ENCODE results near the gene PIK3R5. TPM values are rescaled to one million over a fixed set of nuclear protein-coding genes. Genes with fewer than 3 reads are reported as not detected.

PIK3R5 gene
- total RNA-seq, 1 experiment from 2014 or later, result not detected

DNA sequence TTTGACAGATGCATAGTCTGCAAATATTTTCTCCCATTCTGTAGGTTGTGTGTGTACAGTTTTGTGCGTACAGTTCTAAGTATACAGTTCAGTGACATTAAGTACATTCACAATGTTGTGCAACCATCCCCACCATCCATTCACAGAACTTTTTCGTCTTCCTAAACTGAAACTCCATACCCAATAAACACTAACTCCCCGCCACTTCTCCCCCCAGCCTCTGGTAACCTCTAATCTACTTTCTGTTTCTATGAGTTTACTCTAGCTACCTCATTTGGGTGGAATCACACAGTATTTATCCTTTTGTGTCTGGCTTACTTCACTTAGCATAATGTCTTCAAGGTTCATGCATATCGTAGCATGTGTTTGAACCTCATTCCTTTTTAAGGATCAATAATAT lies 14.3 kb downstream of the PIK3R5 start:
- ChIA-PET CTCF (no interaction called here), POLR2A (no interaction called here)
- Histone ChIP-seq H3K4me3 (ENCODE audit: low read depth, low read length) (no peak overlapping the region), H3K27me3 (replicated peaks; ENCODE audit: control insufficient read depth, insufficient read depth, low read length) (no peaks in the 10 kb centered on the region), H3K36me3 (ENCODE audit: control insufficient read depth, insufficient read depth, low read length) (no peaks in the 10 kb centered on the region), H3K4me1 (no peaks in the 10 kb centered on the region), H3K9me3 (no peaks in the 10 kb centered on the region)
- TF ChIP-seq, protein P1, sequence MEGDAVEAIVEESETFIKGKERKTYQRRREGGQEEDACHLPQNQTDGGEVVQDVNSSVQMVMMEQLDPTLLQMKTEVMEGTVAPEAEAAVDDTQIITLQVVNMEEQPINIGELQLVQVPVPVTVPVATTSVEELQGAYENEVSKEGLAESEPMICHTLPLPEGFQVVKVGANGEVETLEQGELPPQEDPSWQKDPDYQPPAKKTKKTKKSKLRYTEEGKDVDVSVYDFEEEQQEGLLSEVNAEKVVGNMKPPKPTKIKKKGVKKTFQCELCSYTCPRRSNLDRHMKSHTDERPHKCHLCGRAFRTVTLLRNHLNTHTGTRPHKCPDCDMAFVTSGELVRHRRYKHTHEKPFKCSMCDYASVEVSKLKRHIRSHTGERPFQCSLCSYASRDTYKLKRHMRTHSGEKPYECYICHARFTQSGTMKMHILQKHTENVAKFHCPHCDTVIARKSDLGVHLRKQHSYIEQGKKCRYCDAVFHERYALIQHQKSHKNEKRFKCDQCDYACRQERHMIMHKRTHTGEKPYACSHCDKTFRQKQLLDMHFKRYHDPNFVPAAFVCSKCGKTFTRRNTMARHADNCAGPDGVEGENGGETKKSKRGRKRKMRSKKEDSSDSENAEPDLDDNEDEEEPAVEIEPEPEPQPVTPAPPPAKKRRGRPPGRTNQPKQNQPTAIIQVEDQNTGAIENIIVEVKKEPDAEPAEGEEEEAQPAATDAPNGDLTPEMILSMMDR (IDR thresholded peaks at IDR 0.05; ENCODE audit: insufficient read depth in 1 of 2, low read depth in 1 of 2, low read length in 1 of 2, severe bottlenecking in 1 of 2, unreplicated experiment in 1 of 2), result no peak
- H3K27me3 Mint-ChIP-seq (ENCODE audit: insufficient read depth, unreplicated experiment), result peaks cover 14% of the 10 kb centered on the region
- H3K4me1 Mint-ChIP-seq (ENCODE audit: low read depth, unreplicated experiment), result no peaks in the 10 kb centered on the region
- H3K36me3 Mint-ChIP-seq (ENCODE audit: insufficient read depth, unreplicated experiment), result no peaks in the 10 kb centered on the region
- no peak for DNase-seq
- intact Hi-C loops (cut with micrococcal nuclease; ENCODE audit: unreplicated experiment), result no loop called here
- no TSS peak for BruUV-seq (replicated peaks)
- H3K27ac Mint-ChIP-seq (ENCODE audit: unreplicated experiment), result no peak overlapping the region
- H3K9me3 Mint-ChIP-seq (ENCODE audit: unreplicated experiment), result peaks cover 8% of the 10 kb centered on the region
- no peak overlapping the region for H3K4me3 Mint-ChIP-seq (ENCODE audit: unreplicated experiment)

DNA sequence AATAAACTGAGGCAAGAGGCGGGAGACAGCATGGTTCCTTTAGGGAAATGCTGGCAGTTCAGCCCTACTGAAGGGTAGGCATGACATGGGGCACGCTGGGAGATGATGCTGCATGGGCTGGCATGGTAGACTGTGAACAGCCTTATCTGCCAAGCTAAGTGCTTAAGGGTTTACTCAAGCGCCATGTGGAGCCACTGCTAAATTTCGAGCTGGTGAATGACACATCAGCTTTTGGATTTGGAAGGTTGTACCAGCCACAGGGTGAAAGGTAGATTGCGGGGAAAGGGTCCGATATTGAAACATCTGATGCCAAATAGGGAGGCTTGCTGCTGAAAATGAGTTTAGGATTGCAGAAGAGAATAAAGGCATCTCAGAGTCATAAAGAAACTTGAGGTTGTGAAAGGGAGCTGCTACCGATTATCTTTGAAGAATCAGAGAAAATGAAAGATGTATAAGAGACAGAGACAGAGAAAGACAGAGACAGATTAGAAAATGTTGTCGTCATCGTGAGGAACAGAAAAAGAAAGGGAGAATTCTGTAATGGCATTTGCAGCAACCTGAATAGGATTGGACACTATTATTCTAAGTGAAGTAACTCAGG lies 16.3 kb downstream of the PIK3R5 start:
- no TSS peak for BruUV-seq (replicated peaks)
- H3K9me3 Mint-ChIP-seq (ENCODE audit: unreplicated experiment), result peaks cover 8% of the 10 kb centered on the region
- Histone ChIP-seq H3K4me1 (no peaks in the 10 kb centered on the region), H3K27me3 (replicated peaks; ENCODE audit: control insufficient read depth, insufficient read depth, low read length) (no peaks in the 10 kb centered on the region), H3K4me3 (ENCODE audit: low read depth, low read length) (no peak overlapping the region), H3K36me3 (ENCODE audit: control insufficient read depth, insufficient read depth, low read length) (no peaks in the 10 kb centered on the region), H3K9me3 (no peaks in the 10 kb centered on the region)
- POLR2A ChIA-PET, result no interaction called here
- DNase-seq, result no peak
- intact Hi-C loops (cut with micrococcal nuclease; ENCODE audit: unreplicated experiment), result no loop called here
- H3K4me3 Mint-ChIP-seq (ENCODE audit: unreplicated experiment), result no peak overlapping the region
- H3K36me3 Mint-ChIP-seq (ENCODE audit: insufficient read depth, unreplicated experiment), result no peaks in the 10 kb centered on the region
- TF ChIP-seq, protein P1 (IDR thresholded peaks at IDR 0.05; ENCODE audit: insufficient read depth in 1 of 2, low read depth in 1 of 2, low read length in 1 of 2, severe bottlenecking in 1 of 2, unreplicated experiment in 1 of 2), result no peak
- no peak overlapping the region for H3K27ac Mint-ChIP-seq (ENCODE audit: unreplicated experiment)
- H3K27me3 Mint-ChIP-seq (ENCODE audit: insufficient read depth, unreplicated experiment), result peaks cover 8% of the 10 kb centered on the region
- CTCF ChIA-PET, result no interaction called here
- no peaks in the 10 kb centered on the region for H3K4me1 Mint-ChIP-seq (ENCODE audit: low read depth, unreplicated experiment)

DNA sequence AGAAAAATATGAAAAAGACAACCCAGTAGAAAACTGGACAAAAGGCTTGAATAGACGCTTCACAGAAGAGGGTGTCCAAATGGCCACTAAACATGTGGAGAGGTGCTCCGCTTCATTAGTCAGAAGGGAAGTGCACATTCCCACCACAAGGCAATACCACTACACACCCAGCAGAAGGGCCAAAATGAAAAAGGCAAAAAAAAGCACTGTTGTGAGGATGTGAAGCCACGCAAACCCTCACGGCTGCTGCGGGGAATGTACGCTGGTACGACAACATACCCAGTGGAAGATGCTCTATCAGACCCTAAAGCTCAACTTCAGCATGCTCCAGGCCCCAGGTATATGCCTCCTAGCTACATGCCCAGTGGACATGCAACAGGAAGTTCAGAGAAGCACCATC lies 17.0 kb downstream of the PIK3R5 start:
- ChIA-PET POLR2A (no interaction called here), CTCF (no interaction called here)
- Histone ChIP-seq H3K4me1 (no peaks in the 10 kb centered on the region), H3K4me3 (ENCODE audit: low read depth, low read length) (no peak overlapping the region), H3K27me3 (replicated peaks; ENCODE audit: control insufficient read depth, insufficient read depth, low read length) (no peaks in the 10 kb centered on the region), H3K9me3 (no peaks in the 10 kb centered on the region), H3K36me3 (ENCODE audit: control insufficient read depth, insufficient read depth, low read length) (no peaks in the 10 kb centered on the region)
- TF ChIP-seq, protein P1 (IDR thresholded peaks at IDR 0.05; ENCODE audit: insufficient read depth in 1 of 2, low read depth in 1 of 2, low read length in 1 of 2, severe bottlenecking in 1 of 2, unreplicated experiment in 1 of 2), result no peak
- no peaks in the 10 kb centered on the region for H3K4me1 Mint-ChIP-seq (ENCODE audit: low read depth, unreplicated experiment)
- no peak for DNase-seq
- H3K27ac Mint-ChIP-seq (ENCODE audit: unreplicated experiment), result no peak overlapping the region
- no TSS peak for BruUV-seq (replicated peaks)
- intact Hi-C loops (cut with micrococcal nuclease; ENCODE audit: unreplicated experiment), result no loop called here
- H3K36me3 Mint-ChIP-seq (ENCODE audit: insufficient read depth, unreplicated experiment), result no peaks in the 10 kb centered on the region
- H3K9me3 Mint-ChIP-seq (ENCODE audit: unreplicated experiment), result peaks cover 8% of the 10 kb centered on the region
- H3K27me3 Mint-ChIP-seq (ENCODE audit: insufficient read depth, unreplicated experiment), result peaks cover 8% of the 10 kb centered on the region
- no peak overlapping the region for H3K4me3 Mint-ChIP-seq (ENCODE audit: unreplicated experiment)
